Measurements from ENCODE around the gene H2AZ2.

H2AZ2 gene

GRCh38 chr7:44784364-44784763, 63.5 kb downstream of the H2AZ2 start:
- DNase-seq (ENCODE audit: low spot score), result no peak

GRCh38 chr7:44783407-44783806, 64.5 kb downstream of the H2AZ2 start:
- no peak for DNase-seq (ENCODE audit: low spot score)

GRCh38 chr7:44782460-44782859, 65.4 kb downstream of the H2AZ2 start:
- no peak for DNase-seq (ENCODE audit: low spot score)

Data from COLO829 (cell line).